HG02759 (cell line): ENCODE measurements around the gene SPOCK1.

Experiments
- ATAC-seq: cut with Tn5 transposase; IDR thresholded peaks from one replicate; pipeline ENCODE4 v1.9.1; 2021; ENCODE audit warnings: mild to moderate bottlenecking, moderate library complexity; ENCODE audit not compliant: unreplicated experiment

The SPOCK1 gene

GRCh38 chr5:137086342-137086741, 412.8 kb downstream of the SPOCK1 start:
- ATAC-seq: no peak

GRCh38 chr5:137085206-137085605, 413.9 kb downstream of the SPOCK1 start:
- ATAC-seq: no peak

GRCh38 chr5:137084016-137084415, 415.1 kb downstream of the SPOCK1 start:
- ATAC-seq: no peak

GRCh38 chr5:137082951-137083350, 416.2 kb downstream of the SPOCK1 start:
- no peak for ATAC-seq

- no peak for ATAC-seq
Observed at GRCh38 chr5:137078171-137078665, 420.9 kb downstream of the SPOCK1 start.

- peak; percentile 66 for ATAC-seq
Observed at GRCh38 chr5:137075163-137075970, 423.8 kb downstream of the SPOCK1 start.

- ATAC-seq: no peak
Observed at GRCh38 chr5:137073189-137073588, 425.9 kb downstream of the SPOCK1 start.

- ATAC-seq: peak; percentile 58
Observed at GRCh38 chr5:137072361-137073115, 426.6 kb downstream of the SPOCK1 start.

- ATAC-seq: no peak
Observed at GRCh38 chr5:137071931-137072330, 427.2 kb downstream of the SPOCK1 start.

GRCh38 chr5:137071526-137071925, 427.6 kb downstream of the SPOCK1 start:
- no peak for ATAC-seq

GRCh38 chr5:137070521-137070920, 428.6 kb downstream of the SPOCK1 start:
- no peak for ATAC-seq

- ATAC-seq: no peak
Observed at GRCh38 chr5:137069358-137069757, 429.8 kb downstream of the SPOCK1 start.

- no peak for ATAC-seq
Observed at GRCh38 chr5:137061382-137061781, 437.7 kb downstream of the SPOCK1 start.

- ATAC-seq: no peak
Observed at GRCh38 chr5:137058089-137058488, 441.0 kb downstream of the SPOCK1 start.

GRCh38 chr5:137056676-137057075, 442.4 kb downstream of the SPOCK1 start:
- no peak for ATAC-seq

- no peak for ATAC-seq
Observed at GRCh38 chr5:137055271-137055872, 443.8 kb downstream of the SPOCK1 start.

- no peak for ATAC-seq
Observed at GRCh38 chr5:137054792-137055191, 444.3 kb downstream of the SPOCK1 start.

- ATAC-seq: no peak
Observed at GRCh38 chr5:137054335-137054734, 444.8 kb downstream of the SPOCK1 start.

GRCh38 chr5:137051161-137051560, 448.0 kb downstream of the SPOCK1 start:
- ATAC-seq: no peak

GRCh38 chr5:137040641-137041340, 458.3 kb downstream of the SPOCK1 start:
- ATAC-seq: no peak

GRCh38 chr5:137040024-137040423, 459.1 kb downstream of the SPOCK1 start:
- ATAC-seq: no peak
